GM08714 (cell line): ENCODE results near the gene FAM135A.
"Not testable (repeated sequence)": the region's sequence is repeated elsewhere in the genome, so short reads cannot be mapped to it uniquely, and the experiment has no call there.

Experiments
- H3K4me3 ChIP-seq: fragments of 200-500 bp; sonication (Bioruptor generic); 2 replicates; pipeline ENCODE4 v1.5.1; 2014; ENCODE audit warnings: mild to moderate bottlenecking, low read length, inconsistent platforms
- ZNF274 ChIP-seq: IDR thresholded peaks from 2 replicates; pipeline ENCODE4 v1.6.1; 2012; ENCODE audit warnings: mild to moderate bottlenecking, low read depth, low read length

The FAM135A gene

DNA sequence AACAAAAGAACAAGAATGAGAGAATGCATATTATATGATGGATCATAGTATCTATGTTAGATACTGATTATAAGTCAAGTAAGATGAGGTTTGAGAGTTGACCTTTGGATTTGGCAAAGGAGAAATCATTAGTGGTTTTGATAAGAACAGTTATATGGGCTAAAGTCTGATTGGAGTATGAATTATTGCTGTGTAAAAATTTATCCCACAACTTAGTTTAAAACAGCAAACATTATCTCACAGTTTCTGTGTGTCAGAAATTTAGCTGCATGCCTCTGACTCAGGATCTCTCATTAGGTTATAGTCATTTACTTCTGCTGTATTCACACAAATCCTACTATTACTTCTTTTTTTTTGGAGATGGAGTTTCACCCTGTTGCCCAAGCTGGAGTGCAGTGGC is 56.7 kb downstream of the FAM135A start:
- TF ChIP-seq ZNF274: no peak
- no peak overlapping the region for H3K4me3 ChIP-seq

- not testable (repeated sequence) for H3K4me3 ChIP-seq
These were observed 57.2 kb downstream of the FAM135A start for GRCh38 chr6:70470510-70470909.

DNA sequence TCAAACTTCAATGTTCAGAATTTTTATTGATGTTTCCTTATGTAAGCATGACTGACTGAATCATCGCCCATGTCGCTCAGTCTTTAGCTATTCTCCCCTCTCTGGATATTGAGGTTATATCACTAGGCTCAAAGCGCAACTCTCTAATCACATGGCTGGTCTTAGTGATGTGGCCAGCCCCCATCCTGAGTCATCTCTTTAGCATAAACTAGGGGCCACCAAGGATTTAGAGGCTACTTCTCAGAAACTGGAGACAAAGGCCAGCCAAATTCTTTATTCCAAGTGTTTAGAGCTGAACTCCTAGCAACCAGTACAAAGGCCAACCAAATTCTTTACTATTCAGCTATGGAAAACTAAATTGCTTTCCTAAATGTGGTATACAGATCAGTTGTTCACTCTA is 61.4 kb downstream of the FAM135A start:
- TF ChIP-seq ZNF274: no peak
- H3K4me3 ChIP-seq: no peak overlapping the region

DNA sequence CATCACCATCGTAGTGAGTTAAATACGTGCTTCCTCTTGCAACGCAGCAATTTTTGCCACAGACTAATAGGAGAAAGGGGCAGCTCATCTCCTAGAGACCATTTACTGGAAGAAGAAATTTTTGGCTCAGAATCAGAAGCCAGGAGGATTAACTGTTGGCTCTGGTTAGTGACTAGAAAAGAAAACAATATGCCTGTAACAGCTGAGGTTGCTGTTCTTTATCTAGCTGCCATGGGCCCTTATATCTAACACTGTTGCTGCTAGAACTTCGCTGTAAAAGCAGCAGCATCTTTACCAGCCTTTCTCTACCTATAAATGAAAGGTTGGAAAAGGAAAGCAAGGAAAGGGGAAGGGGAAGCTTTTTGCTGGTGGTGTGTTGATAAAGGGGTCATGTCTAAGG is 65.9 kb downstream of the FAM135A start:
- TF ChIP-seq ZNF274: no peak
- no peak overlapping the region for H3K4me3 ChIP-seq

DNA sequence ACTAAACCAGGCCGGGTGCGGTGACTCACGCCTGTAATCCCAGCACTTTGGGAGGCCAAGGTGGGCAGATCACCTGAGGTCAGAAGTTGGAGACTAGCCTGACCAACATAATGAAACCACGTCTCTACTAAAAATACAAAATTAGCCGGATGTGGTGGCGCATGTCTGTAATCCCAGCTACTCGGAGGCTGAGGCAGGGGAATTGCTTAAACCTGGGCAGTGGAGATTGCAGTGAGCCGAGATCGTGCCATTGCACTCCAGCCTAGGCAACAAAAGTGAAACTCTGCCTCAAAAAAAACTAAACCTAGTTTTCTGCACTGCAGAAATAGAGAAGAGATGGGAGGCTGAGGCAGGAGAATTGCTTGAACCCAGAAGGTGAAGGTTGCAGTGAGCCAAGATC is 73.3 kb downstream of the FAM135A start:
- not testable (repeated sequence) for H3K4me3 ChIP-seq

- H3K4me3 ChIP-seq: no peak overlapping the region
- TF ChIP-seq ZNF274: no peak
These were observed 76.1 kb downstream of the FAM135A start for GRCh38 chr6:70489364-70489763.

GRCh38 chr6:70494833-70495232 is 81.5 kb downstream of the FAM135A start:
- TF ChIP-seq ZNF274: no peak
- H3K4me3 ChIP-seq: no peak overlapping the region

- not testable (repeated sequence) for H3K4me3 ChIP-seq
These were observed 82.5 kb downstream of the FAM135A start for GRCh38 chr6:70495790-70496189.

DNA sequence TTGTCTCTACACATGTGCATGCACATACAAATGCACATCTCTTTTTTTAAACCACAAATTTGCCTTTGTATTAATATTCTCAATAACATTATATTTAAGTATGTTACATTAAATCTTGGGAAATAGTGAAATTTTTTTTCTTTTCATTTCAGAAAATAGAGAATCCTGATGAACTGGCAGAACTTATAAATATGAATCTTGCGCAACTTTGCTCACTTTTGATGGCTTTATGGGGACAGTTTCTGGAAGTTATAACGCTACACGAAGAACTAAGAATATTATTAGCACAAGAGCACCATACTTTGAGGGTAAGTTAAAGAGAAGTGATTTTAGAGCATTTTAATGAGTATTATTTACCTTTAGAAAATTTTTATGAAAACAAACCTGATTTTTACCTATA is 89.2 kb downstream of the FAM135A start:
- no peak for TF ChIP-seq ZNF274
- H3K4me3 ChIP-seq: no peak overlapping the region

- TF ChIP-seq ZNF274: no peak
- no peak overlapping the region for H3K4me3 ChIP-seq
These were observed 90.6 kb downstream of the FAM135A start for GRCh38 chr6:70503813-70504465.

GRCh38 chr6:70506321-70506720 is 93.0 kb downstream of the FAM135A start:
- H3K4me3 ChIP-seq: no peak overlapping the region
- TF ChIP-seq ZNF274: no peak

DNA sequence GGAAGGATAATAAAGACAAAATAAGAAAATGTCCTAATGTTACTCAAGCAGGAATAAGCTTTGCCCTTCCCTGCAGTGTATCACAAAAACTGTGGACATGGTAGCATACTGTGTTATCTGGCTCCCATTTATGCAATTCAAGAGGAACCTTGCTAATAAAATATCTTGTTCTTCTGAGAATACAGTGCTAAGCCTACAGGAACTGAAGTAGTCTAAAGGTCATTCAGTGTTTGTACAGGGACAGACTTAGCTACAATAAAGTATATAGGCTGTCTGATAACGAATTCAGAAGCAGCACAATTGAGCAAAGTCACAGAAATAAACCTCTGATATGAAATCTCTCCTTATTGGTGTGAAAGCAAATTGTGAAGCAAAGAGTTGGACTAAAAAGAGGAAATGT is 93.9 kb downstream of the FAM135A start:
- H3K4me3 ChIP-seq: no peak overlapping the region
- no peak for TF ChIP-seq ZNF274

GRCh38 chr6:70508953-70509352 is 95.6 kb downstream of the FAM135A start:
- H3K4me3 ChIP-seq: no peak overlapping the region

DNA sequence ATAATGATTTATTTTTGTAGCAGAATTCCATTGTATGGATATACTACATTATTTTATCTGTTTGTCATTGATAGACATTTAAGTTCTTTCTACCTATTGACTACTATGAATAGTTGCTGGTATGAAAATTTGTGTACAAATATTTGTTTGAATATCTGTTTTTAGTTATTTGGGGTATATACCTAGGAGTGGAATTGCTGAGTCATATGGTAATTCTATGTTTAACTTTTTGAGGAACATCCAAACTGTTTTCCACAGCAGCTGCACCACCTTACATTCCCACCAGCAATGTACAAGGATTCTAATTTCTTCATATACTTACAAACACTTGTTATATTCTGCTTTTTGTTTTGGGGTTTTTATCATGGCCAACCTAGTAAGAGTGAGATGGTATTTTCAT is 97.3 kb downstream of the FAM135A start:
- no peak overlapping the region for H3K4me3 ChIP-seq

More at GRCh38 chr6:70508953-70509352, 95.6 kb downstream of the FAM135A start:
- no peak for TF ChIP-seq ZNF274

DNA sequence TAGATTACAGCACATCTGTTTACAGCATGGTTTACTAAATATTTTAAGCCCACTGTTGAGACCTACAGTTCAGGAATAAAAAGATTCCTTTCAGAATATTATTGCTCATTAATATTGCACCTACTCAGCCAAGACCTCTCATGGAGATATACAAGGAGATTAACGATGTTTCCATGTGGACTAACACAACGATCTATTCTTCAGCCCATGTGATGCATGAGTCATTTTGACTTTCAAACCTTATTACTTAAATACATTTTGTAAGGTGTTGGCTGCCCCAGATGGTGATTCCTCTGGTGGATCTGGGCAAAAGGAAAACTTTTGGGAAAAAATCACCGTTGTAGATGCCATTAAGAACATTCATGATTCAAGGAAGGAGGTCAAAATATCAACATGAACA is 105.4 kb downstream of the FAM135A start:
- no peak overlapping the region for H3K4me3 ChIP-seq
- no peak for TF ChIP-seq ZNF274

More for the DNA sequence above, 97.3 kb downstream of the FAM135A start:
- TF ChIP-seq ZNF274: no peak

DNA sequence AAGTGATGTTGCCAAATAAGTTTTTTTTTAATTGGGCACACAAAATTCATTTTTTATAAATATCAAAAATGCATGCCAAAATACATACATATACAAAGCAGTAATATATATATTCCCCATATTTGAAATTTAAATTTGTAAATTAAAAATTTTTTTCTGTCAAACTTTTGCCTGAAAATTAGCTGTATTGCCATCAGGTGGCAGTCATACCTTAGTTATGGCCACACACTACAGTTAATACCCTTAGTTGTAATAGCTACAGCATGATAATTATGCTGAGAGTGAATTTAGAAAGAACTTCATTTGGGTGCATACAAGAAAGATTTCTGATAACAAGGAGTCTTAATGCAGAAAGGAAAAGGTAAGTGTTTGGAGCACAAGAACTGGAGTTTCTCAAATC is 107.3 kb downstream of the FAM135A start:
- no peak overlapping the region for H3K4me3 ChIP-seq
- no peak for TF ChIP-seq ZNF274

- no peak for TF ChIP-seq ZNF274
- H3K4me3 ChIP-seq: no peak overlapping the region
These were observed 111.5 kb downstream of the FAM135A start for GRCh38 chr6:70524721-70525286.
